ENCODE data around the gene RAB27B.

GRCh38 chr18:54787616-54788015 lies 40.7 kb upstream of the RAB27B start:
- TF ChIP-seq CTCF (conservative IDR thresholded peaks at IDR 0.05 in 1 of 2, IDR thresholded peaks at IDR 0.05 in 1 of 2; ENCODE audit: extremely low read depth in 1 of 2, insufficient read depth in 1 of 2, low read depth in 1 of 2, low read length in 2 of 2) (no peak), EZH2 (IDR thresholded peaks at IDR 0.05; ENCODE audit: borderline replicate concordance, low read length) (no peak)

All from mammary epithelial cell (primary cell).